ENCODE results near the gene GDPD3.
A peak's percentile ranks its signal among the peaks of the same experiment; 100 is the strongest.

GDPD3 gene

GRCh38 chr16:30054959-30055553 lies 58.3 kb downstream of the GDPD3 start:
- DNase-seq (ENCODE audit: low read depth, low spot score) = peak; percentile 85
